GM23248 (cell line): ENCODE data around the gene B4GALT3.

Source experiments
- EZH2 ChIP-seq: fragments of 200-600 bp; sonication (generic); IDR thresholded peaks from 2 replicates; pipeline ENCODE4 v1.6.1; 2018; ENCODE audit warnings: antibody characterized with exemption, mild to moderate bottlenecking; ENCODE audit not compliant: insufficient read depth, poor library complexity, severe bottlenecking
- EZH2phosphoT487 ChIP-seq: fragments of 200-600 bp; sonication (generic); IDR thresholded peaks from 2 replicates; pipeline ENCODE4 v1.6.1; 2018; ENCODE audit warnings: antibody characterized with exemption, moderate library complexity, mild to moderate bottlenecking, low read depth; ENCODE audit not compliant: insufficient read depth

- no peak for TF ChIP-seq EZH2phosphoT487
- no peak for TF ChIP-seq EZH2
Measured at GRCh38 chr1:161226320-161226711, 49.0 kb upstream of the B4GALT3 start.
